ENCODE results near the gene HEXA.

The HEXA gene

DNA sequence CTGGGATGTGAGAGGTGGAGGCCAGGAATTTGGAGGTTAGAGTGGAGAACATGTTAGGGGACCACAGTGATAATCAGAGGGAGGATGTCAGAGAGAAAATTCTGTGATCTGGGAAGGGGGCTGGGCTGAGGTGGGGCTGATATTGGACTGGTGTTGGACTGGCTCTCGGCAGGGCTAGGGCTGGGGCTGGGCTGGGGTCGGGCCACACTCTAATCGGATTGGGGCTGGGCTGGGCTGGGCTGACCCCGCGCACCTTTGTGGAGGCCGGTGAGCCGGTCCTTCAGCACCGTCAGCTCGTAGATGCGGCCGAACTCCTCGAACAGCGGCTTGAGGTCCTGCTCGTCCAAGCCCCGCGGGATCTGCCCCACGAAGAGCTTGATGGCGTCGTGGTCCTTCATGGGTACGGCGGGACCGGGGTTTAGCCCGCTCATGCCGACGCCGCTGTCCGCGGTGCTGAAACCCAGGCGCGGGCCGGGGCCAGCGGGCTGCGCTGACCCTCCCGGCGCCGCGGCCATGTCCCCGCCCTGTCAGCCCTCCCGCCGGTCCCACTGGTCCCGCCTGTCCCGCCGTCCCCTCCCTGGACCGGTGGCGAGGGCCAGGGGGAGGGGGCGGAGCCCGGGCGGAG, 56.3 kb downstream of the HEXA start:
- DNase-seq (ENCODE audit: low spot score) = peak; percentile 91

- no peak for DNase-seq (ENCODE audit: low spot score)
Measured at GRCh38 chr15:72318408-72318942, 57.3 kb downstream of the HEXA start.

DNA sequence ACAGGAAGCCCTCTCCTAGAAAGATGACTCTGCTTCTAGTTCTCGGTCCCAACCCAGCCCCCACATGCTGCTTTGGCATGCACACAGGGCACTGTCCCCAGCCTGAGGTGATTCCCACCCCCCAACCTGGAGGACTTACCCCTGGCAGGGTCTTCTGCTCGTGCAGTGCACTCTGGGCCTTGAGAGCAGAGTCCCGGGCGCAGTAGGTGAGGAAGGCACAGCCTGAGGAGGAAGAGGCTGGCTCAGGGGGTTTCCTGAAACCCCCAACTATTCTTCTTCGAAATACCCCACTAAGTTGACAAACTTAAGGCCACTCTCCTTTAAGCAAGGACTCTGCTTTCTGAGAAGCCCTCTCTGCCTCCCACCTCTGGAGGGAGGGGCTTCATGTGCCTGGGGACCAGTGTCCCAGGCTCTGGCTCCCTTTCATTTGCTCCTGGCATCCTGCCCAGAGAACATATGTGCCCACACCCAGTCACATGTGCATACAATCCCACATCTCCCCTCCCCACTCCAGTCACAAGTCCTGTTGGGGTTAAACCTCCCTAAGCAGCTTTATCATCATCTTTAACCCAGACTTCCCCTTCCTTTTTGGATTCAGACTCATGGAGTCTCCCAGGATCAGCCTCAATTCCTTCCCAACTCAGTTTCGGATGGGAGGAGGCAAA, 60.0 kb downstream of the HEXA start:
- DNase-seq (ENCODE audit: low spot score) = no peak

GRCh38 chr15:72313881-72314280, 61.9 kb downstream of the HEXA start:
- no peak for DNase-seq (ENCODE audit: low spot score)

GRCh38 chr15:72313448-72313840, 62.4 kb downstream of the HEXA start:
- no peak for DNase-seq (ENCODE audit: low spot score)

- DNase-seq (ENCODE audit: low spot score) = peak; percentile 90
Measured at GRCh38 chr15:72312605-72313447, 63.0 kb downstream of the HEXA start.

DNA sequence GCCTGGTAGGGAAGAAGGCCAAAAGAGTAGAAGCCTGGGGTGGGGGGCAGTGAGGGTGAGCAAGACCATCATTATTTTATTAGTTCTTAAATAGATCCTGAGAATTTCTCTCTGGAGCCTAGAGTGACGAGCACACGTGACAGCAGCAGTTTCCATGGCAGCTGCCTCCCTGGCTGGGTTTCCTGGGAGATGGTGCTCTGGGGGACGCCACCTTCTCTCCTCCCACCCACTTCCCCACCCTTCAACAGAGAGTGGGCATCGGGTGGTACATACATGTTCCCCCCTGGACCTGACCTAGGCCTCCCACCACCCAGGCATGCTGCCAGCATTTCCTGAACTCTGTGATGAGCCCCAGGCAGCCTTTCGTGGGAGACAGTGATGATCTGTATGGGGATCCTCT, 68.8 kb downstream of the HEXA start:
- no peak for DNase-seq (ENCODE audit: low spot score)

- no peak for DNase-seq (ENCODE audit: low spot score)
Measured at GRCh38 chr15:72306211-72306785, 69.5 kb downstream of the HEXA start.

GRCh38 chr15:72304596-72304995, 71.2 kb downstream of the HEXA start:
- DNase-seq (ENCODE audit: low spot score) = no peak

DNA sequence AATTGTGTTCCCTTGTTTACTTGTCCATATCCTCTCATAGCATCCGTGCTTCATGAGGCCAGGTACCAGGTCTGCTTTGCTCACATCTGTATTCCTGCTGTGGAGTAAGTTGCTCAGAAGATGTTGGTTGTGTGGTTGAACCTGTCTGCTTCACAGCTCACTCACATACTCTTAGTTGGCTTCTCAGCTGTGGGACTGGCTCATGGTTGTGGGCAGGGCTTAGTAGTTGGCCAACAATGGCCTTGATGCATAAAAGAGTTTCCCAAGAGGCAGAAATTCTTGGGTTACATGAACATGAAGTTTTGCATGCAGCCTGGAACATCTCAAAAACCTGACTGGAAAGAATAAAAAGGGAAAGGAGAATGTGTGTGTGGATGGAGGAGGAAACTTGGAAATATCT, 72.9 kb downstream of the HEXA start:
- no peak for DNase-seq (ENCODE audit: low spot score)
